Ectodermal cell (in vitro differentiated cells): Measurements from ENCODE around the gene CTIF.

Source experiments
- H3K27ac ChIP-seq: 2 replicates; pipeline ENCODE4 v1.7.0; 2013; ENCODE audit warnings: mild to moderate bottlenecking, low read depth, low read length; ENCODE audit not compliant: insufficient read depth, poor library complexity, severe bottlenecking
- H3K27me3 ChIP-seq: 2 replicates; pipeline ENCODE4 v1.7.0; 2013; ENCODE audit warnings: mild to moderate bottlenecking, low read length; ENCODE audit not compliant: insufficient read depth, control insufficient read depth, poor library complexity, severe bottlenecking
- H3K36me3 ChIP-seq: one replicate; pipeline ENCODE4 v1.7.0; 2013; ENCODE audit warnings: low read length; ENCODE audit not compliant: control insufficient read depth, insufficient read depth
- H3K4me1 ChIP-seq: one replicate; pipeline ENCODE4 v1.7.0; 2013; ENCODE audit warnings: low read length; ENCODE audit not compliant: control insufficient read depth, insufficient read depth
- H3K4me3 ChIP-seq: 2 replicates; pipeline ENCODE4 v1.7.0; 2013; ENCODE audit warnings: low read depth, low read length, control low read depth; ENCODE audit not compliant: insufficient read depth
- H3K9me3 ChIP-seq: 2 replicates; pipeline ENCODE4 v1.7.0; 2013; ENCODE audit warnings: mild to moderate bottlenecking, low read length, moderate library complexity; ENCODE audit not compliant: control insufficient read depth
- WGBS, 2 experiments: methylation state at CpG; one replicate each; pipeline ENCODE4 v1.1.7; 2013; ENCODE audit warnings: missing lambda C conversion rate in 2 of 2; 5-methylcytosine and 5-hydroxymethylcytosine counted together

CTIF gene

DNA sequence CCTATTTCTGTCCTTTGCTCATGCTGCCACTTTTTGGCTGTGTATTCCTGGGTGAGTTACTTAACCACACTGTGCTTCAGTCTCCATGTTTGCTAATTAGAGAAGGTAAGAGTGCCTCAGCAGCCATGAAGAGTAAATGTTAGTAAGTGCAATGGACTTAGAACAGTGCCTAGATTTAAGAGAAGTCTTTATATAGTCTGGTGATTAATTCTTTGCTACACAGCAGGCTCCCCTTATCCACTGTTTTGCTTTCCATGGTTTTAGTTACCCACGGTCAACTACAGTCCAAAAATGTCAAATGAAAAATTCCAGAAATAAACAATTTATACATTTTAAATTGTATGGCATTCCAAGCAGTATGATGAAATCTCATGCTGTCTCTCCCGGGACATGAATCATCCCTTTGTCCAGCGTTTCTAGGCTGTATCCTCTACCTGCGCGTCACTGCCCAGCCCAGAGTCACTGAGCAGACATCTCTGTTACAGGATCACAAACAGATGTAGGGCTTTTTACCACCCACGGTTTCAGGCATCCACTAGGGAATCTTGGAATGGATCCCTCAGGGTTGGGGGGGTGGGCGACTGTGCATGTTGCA is 91.0 kb downstream of the CTIF start:
- Histone ChIP-seq H3K9me3 (no peaks in the 10 kb centered on the region), H3K36me3 (no peaks in the 10 kb centered on the region), H3K4me3 (no peak overlapping the region), H3K4me1 (no peaks in the 10 kb centered on the region), H3K27ac (no peak overlapping the region), H3K27me3 (no peaks in the 10 kb centered on the region)
- WGBS, 2 experiments: 86 to 95% methylated on average over 7 of the region's 7 CpGs

DNA sequence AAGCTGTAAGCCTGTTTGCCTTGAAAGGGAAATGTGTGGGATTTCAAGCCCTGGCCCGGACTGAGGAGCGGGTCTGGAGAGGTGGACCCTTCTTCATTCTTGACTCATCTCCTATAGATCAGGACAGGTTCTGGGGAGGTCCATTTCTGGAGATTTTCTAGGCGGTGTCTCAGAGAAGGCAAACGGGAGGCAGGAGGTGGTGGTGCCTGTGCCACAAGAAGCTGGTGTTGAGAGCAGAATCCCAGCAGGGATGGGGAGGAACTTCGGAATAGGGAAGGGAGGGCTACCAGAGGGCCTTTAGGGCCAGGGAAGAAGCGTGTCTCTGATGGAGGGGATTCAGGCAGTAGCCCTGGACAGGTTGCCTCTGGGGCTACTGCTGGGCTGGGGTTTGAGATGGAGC is 93.0 kb downstream of the CTIF start:
- no peak overlapping the region for H3K4me3 ChIP-seq
- WGBS, 2 experiments: 93 to 97% methylated on average over 6 of the region's 6 CpGs
- H3K36me3 ChIP-seq: no peaks in the 10 kb centered on the region
- no peak overlapping the region for H3K27ac ChIP-seq
- H3K9me3 ChIP-seq: no peaks in the 10 kb centered on the region
- no peaks in the 10 kb centered on the region for H3K4me1 ChIP-seq
- no peaks in the 10 kb centered on the region for H3K27me3 ChIP-seq

DNA sequence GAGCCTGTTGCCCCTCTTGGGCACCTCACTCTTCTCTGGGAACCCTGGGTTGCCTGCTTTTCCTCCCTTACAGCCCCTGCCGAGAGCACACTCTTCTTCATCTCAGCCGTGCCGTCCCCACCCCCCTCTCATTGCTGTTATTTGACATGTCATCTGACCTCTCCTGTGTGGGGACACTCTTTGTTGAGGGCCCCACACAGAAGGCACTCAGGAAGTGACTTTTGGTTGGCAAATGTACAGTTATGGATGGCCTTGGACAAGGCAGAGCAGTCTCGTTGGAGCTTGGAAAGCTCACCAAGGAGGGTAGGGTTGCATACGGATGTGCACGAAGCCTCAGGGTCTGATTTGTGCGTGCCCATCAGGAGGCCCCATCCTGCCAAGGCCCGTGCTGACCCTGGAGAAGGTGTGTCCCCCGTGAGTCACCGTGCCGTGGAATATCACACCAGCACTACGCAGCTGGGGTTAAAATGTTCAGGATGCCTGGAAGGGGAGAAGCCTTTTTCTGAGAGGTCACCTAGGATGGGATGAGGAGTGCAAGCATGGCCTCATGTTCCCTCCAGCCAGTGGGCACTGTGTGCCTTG is 93.9 kb downstream of the CTIF start:
- H3K36me3 ChIP-seq: no peaks in the 10 kb centered on the region
- no peaks in the 10 kb centered on the region for H3K27me3 ChIP-seq
- no peak overlapping the region for H3K27ac ChIP-seq
- no peaks in the 10 kb centered on the region for H3K4me1 ChIP-seq
- H3K9me3 ChIP-seq: no peaks in the 10 kb centered on the region
- 94 to 95% methylated on average over 12 of the region's 12 CpGs for WGBS, 2 experiments
- no peak overlapping the region for H3K4me3 ChIP-seq

DNA sequence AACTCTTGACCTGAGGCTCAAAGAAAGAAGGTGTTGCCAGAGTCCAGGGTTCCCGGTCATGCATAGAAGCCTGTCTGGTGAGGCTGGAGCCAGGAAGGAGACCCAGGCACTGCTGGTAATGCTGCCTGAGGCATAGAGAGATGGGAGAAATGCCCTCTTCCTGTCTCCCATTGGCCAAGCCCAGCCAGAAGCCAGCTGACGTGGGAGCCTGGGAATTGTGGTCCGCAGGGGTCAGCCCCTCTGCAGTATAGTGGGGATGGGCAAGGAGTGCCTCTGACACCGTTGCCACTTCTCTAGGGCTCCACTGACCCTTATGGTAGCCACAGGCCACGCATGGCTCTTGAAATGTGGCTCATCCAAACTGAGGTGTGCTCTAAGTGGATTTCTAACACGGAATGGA is 95.7 kb downstream of the CTIF start:
- Histone ChIP-seq H3K36me3 (no peaks in the 10 kb centered on the region), H3K4me1 (no peaks in the 10 kb centered on the region), H3K9me3 (no peaks in the 10 kb centered on the region), H3K4me3 (no peak overlapping the region), H3K27me3 (no peaks in the 10 kb centered on the region), H3K27ac (no peak overlapping the region)
- 93 to 94% methylated on average over 5 of the region's 6 CpGs for WGBS, 2 experiments

DNA sequence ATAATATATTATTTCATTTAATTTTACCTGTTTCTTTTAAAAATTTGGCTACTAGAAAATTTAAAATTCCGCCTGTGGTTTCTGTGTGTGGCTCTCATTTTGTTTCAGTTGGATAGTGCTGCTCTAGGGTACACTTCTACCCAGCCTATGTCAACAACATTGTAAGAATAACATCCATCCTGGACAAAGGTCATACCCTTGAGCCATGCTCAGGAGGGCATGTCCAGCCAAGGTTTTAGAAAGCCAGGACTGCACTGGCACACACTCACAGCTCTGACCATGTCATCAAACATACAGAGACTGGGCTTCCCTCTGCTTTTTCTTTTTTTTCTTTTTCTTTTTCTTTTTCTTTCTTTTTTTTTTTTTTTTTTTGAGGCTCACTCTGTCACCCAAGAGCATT is 96.1 kb downstream of the CTIF start:
- Histone ChIP-seq H3K36me3 (no peaks in the 10 kb centered on the region), H3K27ac (no peak overlapping the region), H3K4me1 (no peaks in the 10 kb centered on the region), H3K27me3 (no peaks in the 10 kb centered on the region), H3K9me3 (no peaks in the 10 kb centered on the region), H3K4me3 (no peak overlapping the region)
- WGBS, 2 experiments: 100% methylated on average over 1 of the region's 1 CpG; no CpG with 5 or more reads in 1 of the 2 experiments

DNA sequence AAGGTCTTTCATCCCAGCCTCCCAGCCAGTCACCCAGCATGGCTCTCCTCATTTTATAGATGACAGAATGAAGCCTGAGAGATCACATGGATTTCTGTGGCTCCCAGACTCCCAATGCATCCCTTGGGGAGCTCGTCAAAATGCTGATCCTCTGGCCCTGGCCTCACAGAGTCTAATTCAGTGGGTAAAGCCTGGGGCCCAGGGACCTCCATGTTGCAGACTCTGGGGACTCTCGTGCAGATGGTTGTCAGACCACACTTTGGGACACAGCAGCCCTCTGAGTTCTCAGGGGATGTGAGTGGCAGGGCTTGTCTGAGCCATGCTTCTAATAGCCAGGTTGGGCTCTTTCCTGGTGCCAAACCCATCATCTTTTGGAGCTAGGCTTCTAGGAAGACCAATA is 97.0 kb downstream of the CTIF start:
- 63 to 69% methylated on average over 2 of the region's 2 CpGs for WGBS, 2 experiments
- no peaks in the 10 kb centered on the region for H3K9me3 ChIP-seq

DNA sequence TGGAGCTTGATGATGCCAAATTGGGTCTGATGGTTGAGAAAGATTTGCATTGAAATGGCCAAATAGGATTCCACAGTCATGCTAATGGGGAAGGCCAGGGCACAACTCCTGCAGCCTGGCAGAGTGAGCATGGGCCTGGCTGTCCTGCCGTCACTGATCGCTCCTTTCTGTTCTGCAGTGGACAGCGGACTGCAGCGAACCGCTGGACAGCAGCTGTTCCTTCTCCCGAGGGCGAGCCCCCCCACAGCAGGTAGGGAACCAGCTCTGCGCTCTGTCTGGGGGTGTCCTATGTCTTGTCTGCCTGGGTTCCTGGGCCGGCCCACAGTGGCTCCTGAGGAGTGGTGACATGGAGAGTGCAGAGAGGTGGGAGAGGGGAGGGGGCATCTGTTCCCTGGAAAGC is 97.6 kb downstream of the CTIF start:
- Histone ChIP-seq H3K27ac (no peak overlapping the region), H3K4me3 (no peak overlapping the region), H3K27me3 (no peaks in the 10 kb centered on the region), H3K4me1 (no peaks in the 10 kb centered on the region), H3K36me3 (no peaks in the 10 kb centered on the region), H3K9me3 (no peaks in the 10 kb centered on the region)
- 87 to 91% methylated on average over 9 of the region's 9 CpGs for WGBS, 2 experiments

More for the DNA sequence above, 97.0 kb downstream of the CTIF start:
- no peaks in the 10 kb centered on the region for H3K27me3 ChIP-seq
- H3K4me3 ChIP-seq: no peak overlapping the region
- H3K36me3 ChIP-seq: no peaks in the 10 kb centered on the region
- no peaks in the 10 kb centered on the region for H3K4me1 ChIP-seq
- no peak overlapping the region for H3K27ac ChIP-seq

DNA sequence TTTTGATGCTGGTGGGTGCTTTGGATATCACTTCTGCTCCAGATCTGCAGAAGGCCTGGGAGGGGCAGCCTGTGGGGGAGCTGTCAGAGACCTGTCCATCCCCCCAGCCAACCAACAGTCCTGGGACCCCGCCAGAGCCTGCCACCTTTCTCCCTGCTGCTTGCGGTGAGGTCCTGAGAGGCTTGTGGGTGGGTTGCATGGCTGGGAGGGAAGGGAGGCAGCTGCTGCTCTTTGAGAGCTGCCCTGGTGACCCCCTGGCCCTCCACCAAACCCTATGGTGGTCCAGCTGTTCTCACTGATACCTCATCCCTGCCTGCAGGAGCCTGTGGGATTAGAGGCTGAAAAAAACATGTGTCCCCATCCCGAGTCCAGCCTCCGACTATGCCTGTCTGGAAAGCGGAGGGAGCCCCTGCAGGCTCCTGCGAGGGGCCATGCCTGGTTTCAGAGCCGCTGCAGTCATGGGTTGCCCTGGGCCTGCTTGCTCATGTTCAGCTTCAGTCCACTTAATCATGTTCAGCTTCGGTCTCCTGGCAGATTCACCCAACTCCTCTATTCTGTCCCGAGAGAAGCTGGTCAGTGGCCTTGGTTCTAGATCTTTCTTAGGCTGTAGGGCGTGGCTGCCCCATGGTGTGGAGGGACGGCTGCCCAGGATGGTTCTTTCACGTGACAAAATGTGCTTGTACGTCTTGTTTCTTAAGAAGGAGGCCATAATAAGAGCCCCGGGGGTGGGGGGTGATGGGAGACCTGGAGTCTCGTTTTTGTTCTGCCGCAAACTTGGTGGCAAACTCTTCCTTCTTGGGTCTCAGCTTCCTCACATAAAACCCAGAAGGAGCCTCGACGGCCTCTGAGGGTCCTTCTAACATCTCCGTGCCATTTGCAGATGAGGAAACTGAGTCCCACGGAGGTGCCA is 98.5 kb downstream of the CTIF start:
- Histone ChIP-seq H3K27me3 (no peaks in the 10 kb centered on the region), H3K4me1 (no peaks in the 10 kb centered on the region), H3K4me3 (no peak overlapping the region), H3K9me3 (no peaks in the 10 kb centered on the region), H3K36me3 (peaks cover 1% of the 10 kb centered on the region), H3K27ac (no peak overlapping the region)
- WGBS, 2 experiments: 91% methylated on average over 20 of the region's 20 CpGs

DNA sequence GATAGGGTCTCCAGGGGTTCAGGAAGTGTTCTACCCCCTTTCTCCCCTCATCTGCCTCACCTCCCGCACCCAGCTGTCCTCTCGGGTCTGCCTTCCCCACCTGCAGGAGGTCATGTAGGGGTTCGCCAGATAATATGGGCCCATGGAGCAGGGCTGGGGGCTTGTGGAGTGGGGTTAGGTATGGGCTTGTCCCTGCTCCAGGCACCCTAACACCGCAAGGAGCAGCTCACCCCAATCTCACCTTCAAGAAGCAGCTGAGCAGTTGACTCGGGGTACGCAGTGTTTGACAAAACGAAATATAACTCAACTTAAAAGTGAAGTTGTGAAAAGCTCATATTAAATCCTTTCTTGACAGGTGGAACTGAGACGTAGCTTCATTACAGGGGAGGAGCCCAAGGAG is 99.6 kb downstream of the CTIF start:
- 86 to 88% methylated on average over 8 of the region's 8 CpGs for WGBS, 2 experiments
- no peaks in the 10 kb centered on the region for H3K27me3 ChIP-seq
- no peaks in the 10 kb centered on the region for H3K4me1 ChIP-seq

More for the DNA sequence above, 99.6 kb downstream of the CTIF start:
- peaks cover 6% of the 10 kb centered on the region for H3K36me3 ChIP-seq
- H3K4me3 ChIP-seq: no peak overlapping the region
- no peaks in the 10 kb centered on the region for H3K9me3 ChIP-seq
- H3K27ac ChIP-seq: no peak overlapping the region
